Activated T-helper 17 cell treated with anti-CD3 and anti-CD28 coated beads, Interleukin-2, amount 50 U/mL, for 72 hours (primary cell): ENCODE results near the gene TLX1. TPM values are rescaled to one million over a fixed set of nuclear protein-coding genes. Genes with fewer than 3 reads are reported as not detected.
A peak's percentile ranks its signal among the peaks of the same experiment; 100 is the strongest.

ENCODE experiments used
- ATAC-seq: fragments of 150-1000 bp; cut with Tn5 transposase; replicated peaks from 2 replicates; pipeline ENCODE4 v1.10.0; 2021; ENCODE audit warnings: mild to moderate bottlenecking, moderate library complexity
- H3K27ac Mint-ChIP-seq: one replicate; pipeline ENCODE4 v1.8.0; 2022; ENCODE audit warnings: mixed read lengths
- H3K27me3 Mint-ChIP-seq: one replicate; pipeline ENCODE4 v1.8.0; 2022; ENCODE audit warnings: mixed read lengths
- H3K36me3 Mint-ChIP-seq: one replicate; pipeline ENCODE4 v1.8.0; 2022; ENCODE audit warnings: low read depth, mild to moderate bottlenecking, mixed read lengths
- H3K4me1 Mint-ChIP-seq: one replicate; pipeline ENCODE4 v1.8.0; 2022; ENCODE audit warnings: mixed read lengths
- H3K4me3 Mint-ChIP-seq: one replicate; pipeline ENCODE4 v1.8.0; 2022; ENCODE audit warnings: mild to moderate bottlenecking, mixed read lengths
- H3K9me3 Mint-ChIP-seq: one replicate; pipeline ENCODE4 v1.8.0; 2022; ENCODE audit warnings: mixed read lengths
- total RNA-seq, 2 donors: library from RNA; stranded (reverse); gene quantifications; one replicate each; pipeline ENCODE4 v1.2.3, GENCODE V29; 2022

Gene TLX1
- total RNA-seq, 2 donors from 2014 or later: not detected

- H3K36me3 Mint-ChIP-seq: no peaks in the 10 kb centered on the region
- peak; percentile 26 for ATAC-seq
- peaks cover 44% of the 10 kb centered on the region for H3K27me3 Mint-ChIP-seq
- H3K4me3 Mint-ChIP-seq: peak overlapping the region; percentile 96
- H3K4me1 Mint-ChIP-seq: peaks cover 16% of the 10 kb centered on the region
- H3K9me3 Mint-ChIP-seq: no peaks in the 10 kb centered on the region
- no peak overlapping the region for H3K27ac Mint-ChIP-seq
Measured at GRCh38 chr10:101121654-101122031, 9.5 kb upstream of the TLX1 start.

DNA sequence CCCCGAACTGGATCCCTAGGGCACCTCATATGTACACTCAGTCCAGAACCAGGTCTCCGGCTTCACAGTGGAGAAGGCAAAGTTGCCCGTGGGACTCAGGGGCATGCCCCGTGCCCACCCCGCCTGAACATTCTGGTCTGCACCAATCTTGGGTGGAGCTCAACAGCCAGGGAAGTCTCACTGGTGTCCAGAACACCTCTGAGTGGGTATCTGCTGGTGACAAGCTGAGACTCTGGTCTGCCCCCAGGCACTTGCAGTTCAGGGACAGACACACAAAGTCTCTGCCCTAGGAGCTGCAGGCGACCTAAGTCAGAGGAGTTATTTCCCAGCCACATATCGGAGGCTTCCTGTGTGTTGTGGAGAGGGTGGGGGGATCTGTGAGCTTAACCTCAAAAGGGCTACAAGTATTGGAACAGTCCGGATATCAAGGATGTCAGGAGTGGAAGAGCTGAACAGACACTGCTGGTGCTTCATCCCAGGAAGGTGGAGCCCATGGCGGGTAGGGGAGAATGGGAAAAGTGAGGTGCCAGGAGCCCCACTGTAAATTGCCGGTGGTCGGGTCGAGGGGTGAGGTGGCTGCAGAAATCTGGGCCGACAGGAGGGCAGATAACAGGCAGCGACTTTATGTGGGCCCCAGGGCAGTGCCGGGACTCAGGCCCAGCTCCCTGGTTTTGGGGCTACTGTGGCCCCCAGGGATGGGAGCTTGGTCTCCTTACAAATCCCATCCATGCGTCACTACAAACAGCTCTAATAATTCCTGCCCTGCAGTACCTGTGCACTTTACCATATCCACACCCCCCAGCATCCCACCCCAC lies 8.6 kb upstream of the TLX1 start:
- ATAC-seq: no peak
- Mint-ChIP-seq H3K9me3 (no peaks in the 10 kb centered on the region), H3K27me3 (peaks cover 50% of the 10 kb centered on the region), H3K27ac (no peak overlapping the region), H3K36me3 (no peaks in the 10 kb centered on the region), H3K4me3 (peak overlapping the region; percentile 96), H3K4me1 (peaks cover 16% of the 10 kb centered on the region)

DNA sequence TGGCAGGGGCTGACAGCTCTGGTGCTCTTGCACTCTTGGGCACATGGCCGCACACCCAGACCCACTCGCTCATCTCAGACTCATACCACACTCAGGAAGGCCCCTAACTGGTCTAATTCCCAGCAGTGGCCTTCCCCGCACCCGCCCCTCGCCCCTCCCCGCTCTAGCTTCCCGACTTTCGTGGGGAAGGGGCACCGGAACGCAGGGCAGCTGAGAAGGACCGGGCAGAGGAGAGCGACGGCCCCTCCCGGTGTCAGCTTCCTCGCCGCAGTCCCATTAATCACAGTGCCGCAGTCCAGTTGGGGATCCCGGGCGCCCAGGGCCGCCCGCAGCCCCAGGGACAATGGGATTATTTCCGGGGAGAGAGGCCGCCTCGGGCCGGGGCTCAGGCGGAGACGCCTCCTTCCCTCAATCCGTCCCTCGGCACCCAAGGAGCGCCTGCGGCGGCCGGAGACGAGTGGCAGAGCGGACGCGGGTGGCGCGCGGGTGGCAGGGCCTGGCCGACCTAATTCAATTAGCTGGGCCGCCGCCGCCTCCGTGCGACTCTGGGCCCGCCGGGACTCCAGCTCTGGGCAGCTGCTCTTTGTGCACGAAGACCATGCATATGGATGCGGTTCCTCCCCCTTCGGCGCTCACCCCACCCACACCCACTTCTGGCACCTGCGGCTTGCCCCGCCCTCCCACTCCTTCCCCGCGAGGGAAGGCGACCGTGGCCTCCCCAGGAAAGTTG lies 7.8 kb upstream of the TLX1 start:
- Mint-ChIP-seq H3K4me1 (peaks cover 16% of the 10 kb centered on the region), H3K9me3 (no peaks in the 10 kb centered on the region), H3K27me3 (peaks cover 52% of the 10 kb centered on the region), H3K36me3 (no peaks in the 10 kb centered on the region), H3K4me3 (peak overlapping the region; percentile 96), H3K27ac (no peak overlapping the region)
- ATAC-seq: no peak

GRCh38 chr10:101123815-101124617 lies 7.1 kb upstream of the TLX1 start:
- Mint-ChIP-seq H3K9me3 (no peaks in the 10 kb centered on the region), H3K4me3 (peak overlapping the region; percentile 52)
- ATAC-seq: no peak

DNA sequence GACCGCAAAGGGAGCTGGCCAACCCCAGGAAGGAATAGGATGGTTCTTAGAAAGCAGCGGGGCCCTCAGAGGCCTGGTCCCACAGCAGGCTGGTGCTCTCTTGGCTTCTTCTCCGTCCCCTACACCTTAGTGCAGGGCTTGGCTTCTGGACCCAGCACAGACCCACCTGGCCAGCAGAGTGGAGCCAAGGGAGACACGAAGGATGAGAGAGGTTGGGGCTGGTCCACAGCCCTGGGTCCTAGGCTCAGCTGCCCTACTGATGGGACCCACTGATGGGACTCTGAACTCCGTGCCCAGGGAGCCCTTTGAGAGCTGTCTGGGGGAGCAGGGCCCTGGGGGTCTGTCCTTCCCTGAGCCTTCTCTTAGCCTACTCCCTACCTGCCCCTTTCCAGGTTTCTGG lies 6.2 kb upstream of the TLX1 start:
- no peak overlapping the region for H3K4me3 Mint-ChIP-seq
- H3K4me1 Mint-ChIP-seq: peaks cover 16% of the 10 kb centered on the region
- no peaks in the 10 kb centered on the region for H3K9me3 Mint-ChIP-seq
- no peak for ATAC-seq
- no peak overlapping the region for H3K27ac Mint-ChIP-seq
- no peaks in the 10 kb centered on the region for H3K36me3 Mint-ChIP-seq
- H3K27me3 Mint-ChIP-seq: peaks cover 64% of the 10 kb centered on the region

More at GRCh38 chr10:101123815-101124617, 7.1 kb upstream of the TLX1 start:
- Mint-ChIP-seq H3K36me3 (no peaks in the 10 kb centered on the region), H3K27ac (no peak overlapping the region), H3K27me3 (peaks cover 56% of the 10 kb centered on the region), H3K4me1 (peaks cover 16% of the 10 kb centered on the region)

- Mint-ChIP-seq H3K9me3 (no peaks in the 10 kb centered on the region), H3K4me1 (peaks cover 10% of the 10 kb centered on the region), H3K27me3 (peaks cover 63% of the 10 kb centered on the region), H3K4me3 (no peak overlapping the region), H3K36me3 (no peaks in the 10 kb centered on the region), H3K27ac (no peak overlapping the region)
- ATAC-seq: no peak
Measured at GRCh38 chr10:101126684-101127628, 4.1 kb upstream of the TLX1 start.

GRCh38 chr10:101130141-101130540 lies 959 bp upstream of the TLX1 start:
- H3K4me3 Mint-ChIP-seq: no peak overlapping the region
- no peaks in the 10 kb centered on the region for H3K9me3 Mint-ChIP-seq
- no peaks in the 10 kb centered on the region for H3K4me1 Mint-ChIP-seq
- peaks cover 69% of the 10 kb centered on the region for H3K27me3 Mint-ChIP-seq
- no peak overlapping the region for H3K27ac Mint-ChIP-seq
- no peak for ATAC-seq
- peaks cover 7% of the 10 kb centered on the region for H3K36me3 Mint-ChIP-seq

DNA sequence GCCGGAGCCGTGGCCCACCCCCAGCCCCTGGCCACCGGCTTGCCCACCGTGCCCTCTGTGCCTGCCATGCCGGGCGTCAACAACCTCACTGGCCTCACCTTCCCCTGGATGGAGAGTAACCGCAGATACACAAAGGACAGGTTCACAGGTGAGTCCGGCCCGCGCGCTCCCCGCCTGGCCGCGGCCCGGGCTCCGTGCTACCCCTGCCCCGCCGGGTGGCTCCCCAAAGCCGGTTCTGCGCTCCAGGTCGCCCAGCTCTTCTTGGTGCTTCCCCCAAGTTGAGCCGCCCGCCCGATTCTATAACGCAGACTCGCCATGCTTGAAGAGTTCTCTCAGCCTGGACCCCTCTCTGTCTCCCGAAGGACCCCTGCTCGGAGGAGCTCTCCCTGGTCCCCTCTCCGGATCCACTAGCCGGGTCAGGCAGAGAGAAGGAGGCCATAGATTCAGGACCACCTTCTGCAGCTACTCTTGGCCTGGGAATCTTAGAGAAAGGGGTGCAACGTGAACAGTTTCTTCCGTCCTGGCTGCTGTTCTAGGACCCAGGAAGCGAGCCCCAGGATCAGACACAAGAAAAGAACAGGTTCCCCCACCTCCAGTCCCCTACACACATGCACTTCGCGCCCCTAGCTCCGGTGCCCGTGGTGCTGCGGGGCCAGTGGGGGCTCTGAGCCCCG lies 999 bp downstream of the TLX1 start:
- Mint-ChIP-seq H3K27ac (no peak overlapping the region), H3K4me3 (peak overlapping the region; percentile 55), H3K27me3 (peaks cover 68% of the 10 kb centered on the region), H3K4me1 (peaks cover 7% of the 10 kb centered on the region), H3K9me3 (no peaks in the 10 kb centered on the region), H3K36me3 (peaks cover 15% of the 10 kb centered on the region)
- ATAC-seq: no peak

DNA sequence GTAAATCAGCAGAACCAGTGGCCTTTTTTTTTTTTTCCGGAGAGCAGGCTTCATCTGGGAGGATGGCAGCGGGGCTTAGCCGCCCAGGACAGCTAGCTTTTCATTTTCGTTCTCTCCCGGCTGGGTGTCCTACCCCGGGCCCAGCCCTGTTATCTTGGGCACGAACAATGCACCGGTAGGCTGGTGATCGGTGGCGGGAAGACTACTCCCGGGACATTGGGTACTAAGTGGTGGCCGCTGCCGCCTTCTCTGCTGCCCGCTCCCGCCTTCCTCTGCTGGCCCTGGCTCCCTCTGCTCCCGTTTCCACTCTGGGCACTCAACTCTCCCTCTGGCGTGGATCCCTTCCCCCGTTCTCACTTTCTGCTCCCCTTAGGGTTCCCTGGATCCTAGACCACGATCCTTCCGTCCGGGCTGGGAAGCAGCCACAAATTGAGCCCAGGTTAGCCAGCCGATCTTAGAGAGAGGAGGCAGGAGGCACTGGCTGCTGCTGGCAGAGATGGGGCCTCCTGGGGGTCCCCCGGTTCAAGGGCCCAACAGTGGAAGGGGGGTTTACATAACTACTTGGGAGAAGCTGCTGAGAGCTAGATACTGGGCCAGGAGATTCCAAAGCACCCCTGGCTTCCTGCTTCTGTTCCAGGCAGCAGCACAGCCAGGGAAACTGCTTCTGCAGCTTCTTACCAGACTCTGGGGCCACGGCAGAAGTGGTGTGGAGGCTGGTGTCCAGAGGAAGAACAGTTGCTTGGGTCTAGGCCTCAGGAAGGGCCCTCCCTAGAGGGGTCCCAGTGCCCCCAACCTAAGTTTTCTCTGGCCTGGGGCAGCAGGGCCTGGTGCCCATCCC lies 1.8 kb downstream of the TLX1 start:
- ATAC-seq: no peak
- H3K27ac Mint-ChIP-seq: no peak overlapping the region

GRCh38 chr10:101133489-101134298 lies 2.6 kb downstream of the TLX1 start:
- Mint-ChIP-seq H3K9me3 (no peaks in the 10 kb centered on the region), H3K4me1 (peaks cover 12% of the 10 kb centered on the region), H3K36me3 (peaks cover 15% of the 10 kb centered on the region), H3K27me3 (peaks cover 74% of the 10 kb centered on the region), H3K4me3 (peak overlapping the region; percentile 55), H3K27ac (no peak overlapping the region)
- no peak for ATAC-seq

More for the DNA sequence above, 1.8 kb downstream of the TLX1 start:
- H3K9me3 Mint-ChIP-seq: no peaks in the 10 kb centered on the region
- H3K36me3 Mint-ChIP-seq: peaks cover 15% of the 10 kb centered on the region
- H3K4me1 Mint-ChIP-seq: peaks cover 7% of the 10 kb centered on the region
- peak overlapping the region; percentile 55 for H3K4me3 Mint-ChIP-seq
- H3K27me3 Mint-ChIP-seq: peaks cover 69% of the 10 kb centered on the region

- Mint-ChIP-seq H3K27ac (no peak overlapping the region), H3K27me3 (peaks cover 74% of the 10 kb centered on the region), H3K36me3 (peaks cover 15% of the 10 kb centered on the region), H3K4me3 (peak overlapping the region; percentile 42), H3K9me3 (no peaks in the 10 kb centered on the region), H3K4me1 (peaks cover 12% of the 10 kb centered on the region)
- no peak for ATAC-seq
Measured at GRCh38 chr10:101134299-101135127, 3.4 kb downstream of the TLX1 start.
